ENCODE data around the gene FSIP1.

GRCh38 chr15:39625451-39625850 is 157.2 kb downstream of the FSIP1 start:
- TF ChIP-seq CHD1 (IDR thresholded peaks at IDR 0.05; ENCODE audit: low read length) (no peak), ZNF609 (CRISPR knock-in tag; IDR thresholded peaks at IDR 0.05; ENCODE audit: borderline replicate concordance) (no peak), ZBTB11 (CRISPR knock-in tag; IDR thresholded peaks at IDR 0.05) (no peak)

Data from K562 (cell line).